Esophagus muscularis mucosa (tissue), 4 donors: ENCODE measurements around the gene TRPM8. TPM values are rescaled to one million over a fixed set of nuclear protein-coding genes. Genes with fewer than 3 reads are reported as not detected.
"Not testable (repeated sequence)": the region's sequence is repeated elsewhere in the genome, so short reads cannot be mapped to it uniquely, and the experiment has no call there.

Source experiments
- DNase-seq: peaks from one replicate; pipeline ENCODE4 v3.0.0-alpha.2; 2017; ENCODE audit errors: extremely low spot score
- H3K27ac ChIP-seq, 4 donors: fragments of 200-600 bp; sonication (generic); replicated peaks in 1 of 4; 1 replicate in 3 of 4; 2 replicates in 1 of 4; pipeline ENCODE4 v1.5.1; 2016 to 2019; ENCODE audit warnings: mild to moderate bottlenecking in 1 of 4
- H3K27me3 ChIP-seq, 4 donors: fragments of 200-600 bp; sonication (generic); one replicate each; pipeline versions ENCODE4 v1.5.1 to v1.6.0; 2016 to 2019
- H3K36me3 ChIP-seq, 4 donors: fragments of 200-600 bp; sonication (generic); one replicate each; pipeline ENCODE4 v1.5.1; 2016 to 2019
- H3K4me1 ChIP-seq, 4 donors: fragments of 200-600 bp; sonication (generic); one replicate each; pipeline ENCODE4 v1.5.1; 2016 to 2019
- H3K4me3 ChIP-seq, 4 donors: fragments of 200-600 bp; sonication (generic); 1 replicate in 2 of 4; 2 replicates in 2 of 4; pipeline ENCODE4 v1.5.1; 2016 to 2019; ENCODE audit warnings: mild to moderate bottlenecking in 4 of 4, moderate library complexity in 1 of 4
- H3K9me3 ChIP-seq, 4 donors: fragments of 200-600 bp; sonication (generic); 1 replicate in 3 of 4; 2 replicates in 1 of 4; pipeline ENCODE4 v1.5.1; 2016 to 2019
- CTCF ChIP-seq, 3 experiments: fragments of 200-600 bp in 2 of 3; fragments of 450-650 bp in 1 of 3; sonication (generic) in 2 of 3; IDR thresholded peaks; one replicate each; pipeline ENCODE4 v1.5.1; 2017 to 2019; ENCODE audit warnings: antibody characterized with exemption in 3 of 3, mild to moderate bottlenecking in 2 of 3, moderate library complexity in 1 of 3
- EP300 ChIP-seq: sonication (generic); formaldehyde crosslinking; IDR thresholded peaks from one replicate; pipeline ENCODE4 v1.6.1; 2017; ENCODE audit warnings: antibody characterized with exemption
- POLR2A ChIP-seq: fragments of 450-650 bp; IDR thresholded peaks from one replicate; pipeline ENCODE4 v1.6.1; 2017; ENCODE audit warnings: antibody characterized with exemption, moderate library complexity, mild to moderate bottlenecking, low read depth
- POLR2AphosphoS5 ChIP-seq, 2 donors: sonication (generic); formaldehyde crosslinking; IDR thresholded peaks; one replicate each; pipeline ENCODE4 v1.6.1; 2017; ENCODE audit warnings: antibody characterized with exemption in 2 of 2
- WGBS: methylation state at CpG from one replicate; pipeline ENCODE4 v1.1.5; 2018; 5-methylcytosine and 5-hydroxymethylcytosine counted together
- intact Hi-C: fragments of 100-400 bp; cut with DNase I; formaldehyde crosslinking; loops from one replicate; pipeline ENCODE4 v1.15.1; 2023
- total RNA-seq, 4 donors: library from RNA; depleted of rRNA; stranded (reverse); fragments of >200 nt; gene quantifications; one replicate each; pipeline versions ENCODE4 v1.1.0 to v1.2.1, GENCODE V29; 2016

The TRPM8 gene
- total RNA-seq, 4 donors from 2014 or later = not detected

DNA sequence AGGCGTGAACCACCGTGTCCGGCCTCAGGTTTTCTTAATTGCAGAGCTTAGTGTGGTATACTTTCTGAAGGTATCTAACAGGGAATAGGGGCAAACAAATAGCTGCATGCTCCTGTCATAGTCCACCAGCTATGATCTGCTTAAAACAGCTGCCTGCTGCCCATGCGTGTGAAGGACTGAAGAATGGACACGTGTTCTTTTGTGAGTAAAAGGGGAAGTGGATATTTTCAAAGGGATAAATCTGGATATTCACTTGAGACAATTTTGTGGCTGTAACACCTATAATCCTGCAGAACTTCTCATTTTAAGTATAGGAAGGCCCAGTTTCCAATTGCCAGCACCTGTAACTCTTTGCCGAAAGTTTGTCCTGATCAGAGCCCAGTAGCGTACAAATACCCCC is 44.7 kb downstream of the TRPM8 start:
- no peaks in the 10 kb centered on the region for H3K36me3 ChIP-seq
- H3K4me1 ChIP-seq = no peaks in the 10 kb centered on the region
- 86% methylated on average over 7 of the region's 7 CpGs for WGBS
- TF ChIP-seq POLR2AphosphoS5 (IDR thresholded peaks at IDR 0.05) (no peak), POLR2A (no peak), CTCF (IDR thresholded peaks at IDR 0.05) (no peak), EP300 (no peak)
- H3K4me3 ChIP-seq = no peak overlapping the region
- intact Hi-C loops = no loop called here
- H3K27ac ChIP-seq = no peak overlapping the region
- no peaks in the 10 kb centered on the region for H3K27me3 ChIP-seq
- no peak for DNase-seq
- H3K9me3 ChIP-seq = no peaks in the 10 kb centered on the region

DNA sequence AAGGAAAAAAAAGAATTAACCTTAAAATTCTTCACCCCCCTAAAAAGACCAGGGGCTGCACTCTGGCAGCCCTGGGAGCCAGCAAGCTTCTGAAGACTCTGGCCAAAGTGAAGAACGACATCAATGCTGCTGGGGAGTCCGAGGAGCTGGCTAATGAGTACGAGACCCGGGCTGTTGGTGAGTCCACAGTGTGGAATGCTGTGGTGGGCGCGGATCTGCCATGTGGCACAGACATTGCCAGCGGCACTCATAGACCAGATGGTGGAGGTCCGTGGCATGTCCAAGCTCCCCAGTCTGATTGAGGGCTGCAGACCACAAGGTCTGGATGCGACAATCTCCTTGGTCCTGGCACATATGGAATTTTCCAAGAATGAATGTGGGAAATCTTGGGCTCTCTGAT is 47.4 kb downstream of the TRPM8 start:
- no peak overlapping the region for H3K27ac ChIP-seq

GRCh38 chr2:233965032-233965603 is 47.9 kb downstream of the TRPM8 start:
- 83% methylated on average over 9 of the region's 10 CpGs for WGBS
- H3K36me3 ChIP-seq = no peaks in the 10 kb centered on the region
- H3K27ac ChIP-seq = no peak overlapping the region

More for the DNA sequence above, 47.4 kb downstream of the TRPM8 start:
- DNase-seq = no peak
- H3K4me1 ChIP-seq = no peaks in the 10 kb centered on the region
- intact Hi-C loops = no loop called here
- peaks cover 0 to 6% (median 0%) of the 10 kb centered on the region in 4 donors for H3K27me3 ChIP-seq
- no peaks in the 10 kb centered on the region for H3K9me3 ChIP-seq
- no peak for TF ChIP-seq POLR2A
- TF ChIP-seq CTCF (IDR thresholded peaks at IDR 0.05) = no peak
- TF ChIP-seq POLR2AphosphoS5 (IDR thresholded peaks at IDR 0.05) = no peak
- TF ChIP-seq EP300 = no peak
- 92% methylated on average over 6 of the region's 9 CpGs for WGBS
- H3K4me3 ChIP-seq = no peak overlapping the region
- no peaks in the 10 kb centered on the region for H3K36me3 ChIP-seq

DNA sequence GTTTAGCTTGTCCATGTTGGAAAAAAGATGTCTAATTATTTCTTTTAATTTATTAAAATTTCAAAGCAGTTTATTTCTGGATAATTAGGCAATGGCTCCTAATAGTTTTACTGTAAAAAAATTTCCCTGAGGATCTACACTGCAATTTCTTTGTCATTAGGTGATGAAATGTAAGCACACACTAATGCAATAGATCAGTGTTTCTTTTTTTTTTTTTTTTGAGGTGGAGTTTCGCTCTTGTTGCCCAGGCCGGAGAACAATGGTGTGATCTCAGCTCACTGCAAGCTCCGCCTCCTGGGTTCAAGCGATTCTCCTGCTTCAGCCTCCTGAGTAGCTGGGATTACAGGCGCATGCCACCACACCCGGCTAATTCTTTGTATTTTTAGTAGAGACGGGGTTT is 48.5 kb downstream of the TRPM8 start:
- H3K9me3 ChIP-seq, DNase-seq, H3K27ac ChIP-seq, H3K4me1 ChIP-seq, H3K36me3 ChIP-seq, intact Hi-C loops, H3K4me3 ChIP-seq: not testable (repeated sequence)
- WGBS = 93% methylated on average over 7 of the region's 7 CpGs
- peaks cover 0 to 11% (median 0%) of the 10 kb centered on the region in 4 donors for H3K27me3 ChIP-seq

More at GRCh38 chr2:233965032-233965603, 47.9 kb downstream of the TRPM8 start:
- Histone ChIP-seq H3K4me3 (no peak overlapping the region), H3K9me3 (no peaks in the 10 kb centered on the region), H3K27me3 (peaks cover 0 to 9% (median 0%) of the 10 kb centered on the region in 4 donors), H3K4me1 (no peaks in the 10 kb centered on the region)
- intact Hi-C loops = no loop called here
- TF ChIP-seq EP300 (no peak), POLR2A (no peak), CTCF (IDR thresholded peaks at IDR 0.05) (no peak), POLR2AphosphoS5 (IDR thresholded peaks at IDR 0.05) (no peak)
- no peak for DNase-seq

DNA sequence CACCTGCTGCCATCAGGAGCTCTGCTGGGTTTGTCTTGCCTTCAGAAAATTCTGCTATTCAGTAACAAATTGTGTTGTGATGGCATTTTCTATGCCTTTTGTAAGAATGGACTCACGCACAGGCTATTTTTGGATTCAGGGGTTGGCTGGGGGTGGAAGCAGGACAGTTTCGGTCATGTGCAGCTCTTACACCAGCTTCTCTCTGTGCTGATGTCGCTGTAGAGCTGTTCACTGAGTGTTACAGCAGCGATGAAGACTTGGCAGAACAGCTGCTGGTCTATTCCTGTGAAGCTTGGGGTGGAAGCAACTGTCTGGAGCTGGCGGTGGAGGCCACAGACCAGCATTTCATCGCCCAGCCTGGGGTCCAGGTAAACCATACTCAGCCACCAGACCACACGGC is 49.2 kb downstream of the TRPM8 start:
- TF ChIP-seq POLR2A = no peak
- TF ChIP-seq POLR2AphosphoS5 (IDR thresholded peaks at IDR 0.05) = no peak
- TF ChIP-seq CTCF (IDR thresholded peaks at IDR 0.05) = no peak
- no peak for TF ChIP-seq EP300
- 71% methylated on average over 7 of the region's 7 CpGs for WGBS
- intact Hi-C loops = no loop called here
- Histone ChIP-seq H3K4me3 (no peak overlapping the region), H3K27ac (no peak overlapping the region), H3K9me3 (no peaks in the 10 kb centered on the region), H3K4me1 (no peaks in the 10 kb centered on the region), H3K36me3 (no peaks in the 10 kb centered on the region), H3K27me3 (peaks cover 0 to 11% (median 0%) of the 10 kb centered on the region in 4 donors)
- no peak for DNase-seq
